RWPE2 (cell line): ENCODE measurements around the gene KCNMA1.
A peak's percentile ranks its signal among the peaks of the same experiment; 100 is the strongest.

Experiments
- ATAC-seq: fragments of 200-7000 bp; cut with Tn5 transposase; 3 replicates; pipeline ENCODE4 v1.9.1; 2021; ENCODE audit warnings: low read depth
- DNase-seq: peaks from one replicate; pipeline ENCODE4 v3.0.0-alpha.2; 2020; ENCODE audit warnings: low spot score
- H3K27ac ChIP-seq: fragments of 450-650 bp; 2 replicates; pipeline ENCODE4 v1.5.1; 2017; ENCODE audit warnings: mild to moderate bottlenecking; ENCODE audit not compliant: poor library complexity, severe bottlenecking
- H3K27me3 ChIP-seq: fragments of 250-450 bp; sonication (Bioruptor Pico); 2 replicates; pipeline ENCODE4 v1.5.1; 2021; ENCODE audit warnings: mild to moderate bottlenecking, moderate library complexity; ENCODE audit not compliant: insufficient read depth, poor library complexity, severe bottlenecking
- H3K36me3 ChIP-seq: fragments of 250-450 bp; sonication (Bioruptor Pico); 2 replicates; pipeline ENCODE4 v1.5.1; 2020; ENCODE audit warnings: low read depth, mild to moderate bottlenecking, moderate library complexity
- H3K4me1 ChIP-seq: fragments of 250-450 bp; sonication (Bioruptor Pico); 2 replicates; pipeline ENCODE4 v1.5.1; 2021; ENCODE audit warnings: mild to moderate bottlenecking, moderate library complexity; ENCODE audit not compliant: insufficient read depth, poor library complexity, severe bottlenecking
- H3K4me3 ChIP-seq: fragments of 250-450 bp; sonication (Bioruptor Pico); 2 replicates; pipeline ENCODE4 v1.5.1; 2021; ENCODE audit warnings: mild to moderate bottlenecking, moderate library complexity; ENCODE audit not compliant: severe bottlenecking
- H3K9me3 ChIP-seq: fragments of 250-450 bp; sonication (Bioruptor Pico); 2 replicates; pipeline ENCODE4 v1.5.1; 2021; ENCODE audit warnings: mild to moderate bottlenecking, moderate library complexity; ENCODE audit not compliant: severe bottlenecking
- TF ChIP-seq, protein P1 (sequence below): fragments of 450-650 bp; IDR thresholded peaks from one replicate; pipeline ENCODE4 v1.5.1; 2017; ENCODE audit warnings: mild to moderate bottlenecking, moderate library complexity; ENCODE audit not compliant: poor library complexity, severe bottlenecking

KCNMA1 gene

GRCh38 chr10:77350711-77351119 lies 286.9 kb downstream of the KCNMA1 start:
- Histone ChIP-seq H3K36me3 (no peaks in the 10 kb centered on the region), H3K4me1 (peaks cover 20% of the 10 kb centered on the region), H3K27ac (peak overlapping the region; percentile 74), H3K27me3 (no peaks in the 10 kb centered on the region), H3K4me3 (no peak overlapping the region), H3K9me3 (no peaks in the 10 kb centered on the region)
- DNase-seq: peak; percentile 93
- ATAC-seq: peak; percentile 98
- TF ChIP-seq, protein P1, sequence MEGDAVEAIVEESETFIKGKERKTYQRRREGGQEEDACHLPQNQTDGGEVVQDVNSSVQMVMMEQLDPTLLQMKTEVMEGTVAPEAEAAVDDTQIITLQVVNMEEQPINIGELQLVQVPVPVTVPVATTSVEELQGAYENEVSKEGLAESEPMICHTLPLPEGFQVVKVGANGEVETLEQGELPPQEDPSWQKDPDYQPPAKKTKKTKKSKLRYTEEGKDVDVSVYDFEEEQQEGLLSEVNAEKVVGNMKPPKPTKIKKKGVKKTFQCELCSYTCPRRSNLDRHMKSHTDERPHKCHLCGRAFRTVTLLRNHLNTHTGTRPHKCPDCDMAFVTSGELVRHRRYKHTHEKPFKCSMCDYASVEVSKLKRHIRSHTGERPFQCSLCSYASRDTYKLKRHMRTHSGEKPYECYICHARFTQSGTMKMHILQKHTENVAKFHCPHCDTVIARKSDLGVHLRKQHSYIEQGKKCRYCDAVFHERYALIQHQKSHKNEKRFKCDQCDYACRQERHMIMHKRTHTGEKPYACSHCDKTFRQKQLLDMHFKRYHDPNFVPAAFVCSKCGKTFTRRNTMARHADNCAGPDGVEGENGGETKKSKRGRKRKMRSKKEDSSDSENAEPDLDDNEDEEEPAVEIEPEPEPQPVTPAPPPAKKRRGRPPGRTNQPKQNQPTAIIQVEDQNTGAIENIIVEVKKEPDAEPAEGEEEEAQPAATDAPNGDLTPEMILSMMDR: peak; percentile 9

DNA sequence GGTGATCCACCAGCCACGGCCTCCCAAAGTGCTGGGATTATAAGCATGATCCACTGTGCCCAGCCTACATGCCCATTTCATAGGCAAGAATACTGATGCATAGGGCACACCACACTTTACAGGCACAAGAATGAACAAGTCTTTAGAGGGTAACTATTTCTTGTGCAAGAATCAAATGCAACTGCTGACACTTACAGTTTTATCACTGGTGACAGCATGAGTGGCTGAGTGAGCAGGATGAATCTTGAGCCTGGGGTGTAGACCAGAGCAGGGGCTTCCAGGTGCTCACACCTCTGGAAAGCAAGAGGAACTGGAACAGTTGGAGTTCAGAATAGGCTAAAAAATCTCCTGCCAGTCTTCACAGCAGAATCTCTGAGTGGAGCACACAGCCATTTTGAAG lies 287.5 kb downstream of the KCNMA1 start:
- no peaks in the 10 kb centered on the region for H3K27me3 ChIP-seq
- TF ChIP-seq, protein P1: no peak
- H3K4me1 ChIP-seq: peaks cover 18% of the 10 kb centered on the region
- no peak for ATAC-seq
- no peaks in the 10 kb centered on the region for H3K9me3 ChIP-seq
- H3K4me3 ChIP-seq: no peak overlapping the region
- H3K27ac ChIP-seq: peak overlapping the region; percentile 74
- H3K36me3 ChIP-seq: no peaks in the 10 kb centered on the region
- no peak for DNase-seq

- Histone ChIP-seq H3K9me3 (no peaks in the 10 kb centered on the region), H3K27ac (peak overlapping the region; percentile 74), H3K4me3 (no peak overlapping the region), H3K27me3 (no peaks in the 10 kb centered on the region), H3K36me3 (no peaks in the 10 kb centered on the region), H3K4me1 (peaks cover 18% of the 10 kb centered on the region)
- TF ChIP-seq, protein P1: no peak
- no peak for ATAC-seq
- no peak for DNase-seq
Observed at GRCh38 chr10:77349226-77349625, 288.4 kb downstream of the KCNMA1 start.

GRCh38 chr10:77348751-77349150 lies 288.9 kb downstream of the KCNMA1 start:
- Histone ChIP-seq H3K27me3 (no peaks in the 10 kb centered on the region), H3K27ac (peak overlapping the region; percentile 74), H3K4me1 (peaks cover 18% of the 10 kb centered on the region), H3K36me3 (no peaks in the 10 kb centered on the region), H3K9me3 (no peaks in the 10 kb centered on the region), H3K4me3 (no peak overlapping the region)
- TF ChIP-seq, protein P1: no peak
- ATAC-seq (no peak), DNase-seq (no peak)

GRCh38 chr10:77348082-77348481 lies 289.5 kb downstream of the KCNMA1 start:
- H3K27ac ChIP-seq: peak overlapping the region; percentile 74
- ATAC-seq (no peak), DNase-seq (no peak)

More at GRCh38 chr10:77348082-77348481, 289.5 kb downstream of the KCNMA1 start:
- no peaks in the 10 kb centered on the region for H3K27me3 ChIP-seq
- no peaks in the 10 kb centered on the region for H3K9me3 ChIP-seq
- H3K36me3 ChIP-seq: no peaks in the 10 kb centered on the region
- TF ChIP-seq, protein P1: no peak
- H3K4me1 ChIP-seq: peaks cover 18% of the 10 kb centered on the region
- no peak overlapping the region for H3K4me3 ChIP-seq
